NT2/D1 (cell line): ENCODE measurements around the gene RHOC.
"Not testable (repeated sequence)": the region's sequence is repeated elsewhere in the genome, so short reads cannot be mapped to it uniquely, and the experiment has no call there.

Experiments
- DNase-seq: peaks from one replicate; pipeline ENCODE4 v3.0.0-alpha.2; 2011; ENCODE audit warnings: low read depth, low spot score
- H3K27me3 ChIP-seq: 2 replicates; pipeline ENCODE4 v1.6.0; 2011; ENCODE audit warnings: mild to moderate bottlenecking; ENCODE audit not compliant: insufficient read length, insufficient read depth
- H3K36me3 ChIP-seq: 2 replicates; pipeline ENCODE4 v1.6.1; 2011; ENCODE audit warnings: mild to moderate bottlenecking, low read length, mixed read lengths; ENCODE audit not compliant: insufficient read depth, insufficient read length
- H3K4me1 ChIP-seq: 2 replicates; pipeline ENCODE4 v1.5.1; 2011; ENCODE audit not compliant: insufficient read depth, insufficient read length
- H3K4me3 ChIP-seq: 2 replicates; pipeline ENCODE4 v1.5.1; 2011; ENCODE audit warnings: low read depth; ENCODE audit not compliant: insufficient read length
- H3K9ac ChIP-seq: 2 replicates; pipeline ENCODE4 v1.6.0; 2011; ENCODE audit warnings: low read depth; ENCODE audit not compliant: insufficient read length
- H3K9me3 ChIP-seq: 2 replicates; pipeline ENCODE4 v1.5.1; 2011; ENCODE audit warnings: mild to moderate bottlenecking, low read length; ENCODE audit not compliant: insufficient read depth
- SUZ12 ChIP-seq: IDR thresholded peaks from 2 replicates; pipeline ENCODE4 v1.6.1; 2011; ENCODE audit not compliant: insufficient read length, insufficient read depth; ENCODE audit errors: extremely low read depth
- YY1 ChIP-seq: IDR thresholded peaks from 2 replicates; pipeline ENCODE4 v1.6.1; 2011; ENCODE audit not compliant: insufficient read length, insufficient read depth
- ZNF274 ChIP-seq: IDR thresholded peaks from 2 replicates; pipeline ENCODE4 v1.6.1; 2011; ENCODE audit warnings: mild to moderate bottlenecking, low read depth, low read length

Gene RHOC

DNA sequence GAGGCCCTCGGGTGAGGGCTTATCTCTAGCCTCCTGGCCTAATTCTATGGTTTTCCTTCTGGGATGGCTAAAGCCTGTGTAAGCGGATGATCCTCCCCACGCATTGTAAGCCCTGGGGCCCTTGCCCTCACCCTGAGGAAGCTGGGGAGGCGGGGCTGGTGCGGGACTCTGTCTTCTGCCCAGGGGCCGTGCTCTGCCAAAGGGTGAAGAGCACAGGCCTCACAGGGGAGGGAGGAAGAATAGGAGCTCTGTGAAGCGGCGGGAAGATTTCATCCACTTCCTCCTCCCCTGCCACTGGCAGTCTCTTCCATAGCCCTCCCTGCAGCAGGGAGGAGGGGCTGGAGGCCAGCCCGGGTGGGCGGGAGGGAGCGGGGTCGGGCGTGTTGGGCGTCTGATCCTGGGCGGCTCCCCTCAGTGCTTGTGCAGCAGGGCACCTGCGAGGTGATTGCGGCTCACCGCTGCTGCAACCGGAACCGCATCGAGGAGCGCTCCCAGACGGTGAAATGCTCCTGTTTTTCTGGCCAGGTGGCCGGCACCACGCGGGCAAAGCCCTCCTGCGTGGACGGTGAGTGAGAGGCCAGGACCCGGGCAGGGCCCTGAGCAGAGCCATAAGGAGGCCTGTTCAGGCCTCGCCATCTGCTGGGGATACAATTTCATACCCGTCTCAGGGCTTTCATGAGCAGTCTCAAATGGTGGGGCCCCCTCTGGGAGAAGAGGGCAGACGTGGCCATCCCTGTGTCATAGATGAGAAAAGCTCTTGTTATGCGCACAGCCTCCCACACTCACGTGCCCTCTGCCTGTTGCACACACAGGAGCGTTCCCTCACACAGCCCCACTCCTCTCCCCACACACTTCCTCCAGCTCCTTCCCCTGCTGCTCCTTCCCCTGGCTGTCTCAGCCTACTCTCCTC is 15.9 kb upstream of the RHOC start:
- no peak for DNase-seq
- no peaks in the 10 kb centered on the region for H3K36me3 ChIP-seq
- H3K9ac ChIP-seq: peak overlapping the region; percentile 68
- H3K27me3 ChIP-seq: peaks cover 44% of the 10 kb centered on the region
- 0 out of 2 replicates have a peak, but pooled peaks cover 3% of the 10 kb centered on the region for H3K9me3 ChIP-seq
- H3K4me3 ChIP-seq: peak overlapping the region; percentile 40
- H3K4me1 ChIP-seq: peaks cover 15% of the 10 kb centered on the region
- TF ChIP-seq YY1 (no peak), ZNF274 (no peak), SUZ12 (no peak)

DNA sequence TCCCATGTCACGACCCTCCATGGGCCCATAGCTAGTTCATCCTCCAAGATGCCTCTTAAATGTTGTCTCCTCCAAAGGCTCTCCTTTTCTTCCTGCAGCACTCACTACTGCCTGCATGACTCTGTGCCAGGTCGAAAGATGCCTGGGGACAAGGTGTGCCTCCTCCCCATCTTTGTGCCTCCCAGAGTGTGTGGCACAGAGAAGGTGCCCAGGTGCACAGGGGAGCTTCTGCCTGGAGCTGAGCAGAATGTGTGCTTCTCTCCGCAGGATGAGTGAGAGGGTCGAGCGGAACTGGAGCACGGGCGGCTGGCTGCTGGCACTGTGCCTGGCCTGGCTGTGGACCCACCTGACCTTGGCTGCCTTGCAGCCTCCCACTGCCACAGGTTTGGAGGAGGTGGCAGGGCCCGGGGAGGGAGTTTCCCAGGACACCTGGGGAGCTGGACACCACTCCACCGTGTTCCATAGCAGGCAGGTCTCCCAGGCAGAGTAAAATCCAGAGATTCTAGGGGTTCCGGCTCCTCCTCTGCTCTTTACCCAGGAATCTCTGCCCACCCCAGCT is 15.1 kb upstream of the RHOC start:
- H3K4me1 ChIP-seq: peaks cover 20% of the 10 kb centered on the region
- H3K27me3 ChIP-seq: peaks cover 44% of the 10 kb centered on the region
- no peak overlapping the region for H3K4me3 ChIP-seq
- no peaks in the 10 kb centered on the region for H3K9me3 ChIP-seq
- H3K36me3 ChIP-seq: no peaks in the 10 kb centered on the region
- H3K9ac ChIP-seq: peak overlapping the region; percentile 68
- no peak for DNase-seq
- TF ChIP-seq YY1 (no peak), ZNF274 (no peak), SUZ12 (no peak)

- peaks cover 43% of the 10 kb centered on the region for H3K27me3 ChIP-seq
- not testable (repeated sequence) for H3K36me3 ChIP-seq, H3K4me3 ChIP-seq, H3K9me3 ChIP-seq, DNase-seq, H3K9ac ChIP-seq
- peaks cover 25% of the 10 kb centered on the region for H3K4me1 ChIP-seq
Measured at GRCh38 chr1:112721294-112721693, 14.4 kb upstream of the RHOC start.

GRCh38 chr1:112720800-112721199 is 13.9 kb upstream of the RHOC start:
- Histone ChIP-seq H3K27me3 (peaks cover 45% of the 10 kb centered on the region), H3K4me1 (peaks cover 26% of the 10 kb centered on the region), H3K36me3 (no peaks in the 10 kb centered on the region), H3K4me3 (no peak overlapping the region), H3K9ac (no peak overlapping the region), H3K9me3 (no peaks in the 10 kb centered on the region)
- no peak for TF ChIP-seq SUZ12
- no peak for TF ChIP-seq YY1
- no peak for TF ChIP-seq ZNF274
- no peak for DNase-seq

- H3K27me3 ChIP-seq: peaks cover 53% of the 10 kb centered on the region
- no peaks in the 10 kb centered on the region for H3K36me3 ChIP-seq
- H3K4me1 ChIP-seq: peaks cover 30% of the 10 kb centered on the region
- no peak overlapping the region for H3K4me3 ChIP-seq
- DNase-seq: no peak
- TF ChIP-seq SUZ12: no peak
- no peak for TF ChIP-seq ZNF274
- TF ChIP-seq YY1: no peak
- no peak overlapping the region for H3K9ac ChIP-seq
- no peaks in the 10 kb centered on the region for H3K9me3 ChIP-seq
Measured at GRCh38 chr1:112719706-112720105, 12.8 kb upstream of the RHOC start.

DNA sequence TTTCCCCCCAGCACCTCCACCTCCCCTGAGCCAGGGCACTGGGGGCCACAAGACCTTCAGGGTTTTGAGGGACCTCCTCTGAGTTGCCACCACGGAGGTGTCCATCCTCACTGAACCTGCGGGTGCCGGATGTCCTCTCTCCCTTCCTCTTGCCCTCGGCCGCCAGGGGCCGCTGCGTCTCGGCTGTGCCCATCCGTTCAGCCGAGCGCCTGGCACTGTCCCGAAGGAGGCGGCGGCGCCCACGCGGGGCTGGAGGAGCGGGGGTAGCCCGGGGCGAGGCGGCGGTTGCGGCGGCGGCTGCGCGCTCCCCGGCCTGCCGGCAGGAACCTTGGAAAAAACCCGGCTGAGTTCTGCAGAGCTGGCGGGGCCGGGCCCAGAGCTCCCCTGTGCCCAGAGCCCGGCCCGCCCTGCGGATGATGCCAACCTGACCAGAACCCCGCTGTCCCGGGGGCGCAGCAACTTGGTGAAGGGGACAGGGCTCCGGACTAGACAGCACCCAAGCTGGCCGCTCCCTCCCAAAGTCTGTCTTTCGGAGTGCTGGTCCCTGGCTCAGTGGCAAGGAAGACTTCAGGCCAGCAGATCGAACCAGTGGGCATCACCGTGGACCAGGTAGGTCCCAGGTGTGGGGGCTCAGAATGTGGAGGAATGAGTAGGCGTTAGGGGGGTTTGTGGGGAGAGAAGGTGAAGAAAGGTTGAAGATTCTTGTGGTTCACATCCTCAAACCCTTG is 11.9 kb upstream of the RHOC start:
- Histone ChIP-seq H3K4me3 (no peak overlapping the region), H3K9me3 (no peaks in the 10 kb centered on the region), H3K36me3 (no peaks in the 10 kb centered on the region), H3K4me1 (peaks cover 30% of the 10 kb centered on the region), H3K9ac (peak overlapping the region; percentile 36), H3K27me3 (peaks cover 62% of the 10 kb centered on the region)
- TF ChIP-seq ZNF274 (no peak), YY1 (no peak), SUZ12 (no peak)
- DNase-seq: no peak

DNA sequence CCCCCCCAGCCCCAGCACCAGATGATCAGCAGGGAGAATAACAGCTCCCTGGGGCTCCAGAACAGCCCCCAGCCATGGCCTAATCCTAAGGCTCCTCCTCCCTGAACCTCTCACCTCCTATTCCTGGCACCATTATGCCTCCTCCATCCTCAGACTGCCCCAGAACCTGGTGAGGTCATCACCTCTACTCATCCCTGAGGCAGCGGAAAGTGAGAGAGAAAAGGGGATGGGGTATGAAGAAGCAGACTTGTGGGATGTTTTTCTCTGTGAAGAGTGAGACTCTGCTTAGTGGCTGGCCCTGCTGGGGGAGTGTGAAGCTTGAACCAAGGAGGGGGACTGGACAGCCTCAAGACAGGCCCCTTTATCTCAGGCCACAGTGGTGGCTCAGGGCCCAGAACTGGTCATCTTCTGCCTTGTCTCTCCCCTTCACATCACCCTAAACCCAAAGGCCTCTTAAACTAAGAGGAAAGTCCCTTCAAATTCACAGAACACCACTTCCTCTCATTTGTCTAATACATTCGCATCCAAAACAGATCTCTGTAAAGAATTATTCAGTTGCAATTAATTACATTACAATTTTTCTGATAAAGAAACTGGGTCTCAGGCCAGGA is 10.4 kb upstream of the RHOC start:
- H3K4me3 ChIP-seq: no peak overlapping the region
- peaks cover 28% of the 10 kb centered on the region for H3K4me1 ChIP-seq
- H3K9me3 ChIP-seq: no peaks in the 10 kb centered on the region
- no peaks in the 10 kb centered on the region for H3K36me3 ChIP-seq
- H3K27me3 ChIP-seq: peaks cover 71% of the 10 kb centered on the region
- TF ChIP-seq YY1 (no peak), SUZ12 (no peak), ZNF274 (no peak)
- H3K9ac ChIP-seq: peak overlapping the region; percentile 33
- no peak for DNase-seq
